HG02759 (cell line): ENCODE results near the gene EFNA3.
"Not testable (repeated sequence)": the region's sequence is repeated elsewhere in the genome, so short reads cannot be mapped to it uniquely, and the experiment has no call there.

Experiments
- ATAC-seq: cut with Tn5 transposase; IDR thresholded peaks from one replicate; pipeline ENCODE4 v1.9.1; 2021; ENCODE audit warnings: mild to moderate bottlenecking, moderate library complexity; ENCODE audit not compliant: unreplicated experiment

The EFNA3 gene

DNA sequence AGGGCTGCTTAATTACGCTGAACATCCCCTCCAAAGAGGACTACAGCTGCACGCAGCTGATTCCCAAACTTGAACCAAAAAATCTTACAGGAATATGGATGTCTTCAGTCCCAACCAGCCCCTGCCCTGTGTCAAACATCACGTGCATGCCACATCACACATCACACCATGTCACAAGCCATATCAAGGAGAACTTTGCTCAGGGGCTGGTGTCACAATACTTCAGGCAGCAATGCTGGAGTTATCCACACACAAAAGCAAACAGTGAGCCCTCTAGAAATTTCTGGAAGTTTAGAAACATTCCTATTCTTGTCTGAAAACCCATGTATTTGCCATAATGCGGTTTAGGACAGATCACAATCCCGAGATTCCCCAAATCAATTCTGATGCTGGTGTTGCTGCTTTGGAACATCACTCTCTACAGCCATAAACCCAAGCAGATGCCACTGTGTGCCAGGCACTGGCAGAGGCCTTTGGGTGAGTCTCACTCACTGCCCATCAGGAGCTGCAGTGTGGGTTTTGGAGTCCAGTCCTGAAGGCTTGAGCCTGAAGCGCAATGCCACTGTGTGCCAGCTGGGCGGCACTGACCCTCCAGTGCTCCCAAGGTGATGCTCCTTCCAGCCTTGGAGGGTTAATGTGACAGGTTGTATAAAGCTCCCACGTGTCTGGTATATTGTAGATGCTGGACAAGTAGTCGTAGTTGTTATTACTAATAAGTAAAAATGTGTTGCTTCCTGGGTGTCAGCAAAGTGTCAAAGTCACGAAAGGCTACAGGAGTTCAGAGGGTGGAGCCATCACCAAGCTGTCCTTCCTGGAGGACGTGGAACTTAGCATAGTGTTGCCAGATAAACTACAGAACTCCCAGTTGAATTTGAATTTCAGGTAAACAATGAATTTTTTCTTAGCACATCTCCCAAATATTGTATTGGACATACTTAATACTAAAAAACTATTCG, 28.9 kb downstream of the EFNA3 start:
- no peak for ATAC-seq

DNA sequence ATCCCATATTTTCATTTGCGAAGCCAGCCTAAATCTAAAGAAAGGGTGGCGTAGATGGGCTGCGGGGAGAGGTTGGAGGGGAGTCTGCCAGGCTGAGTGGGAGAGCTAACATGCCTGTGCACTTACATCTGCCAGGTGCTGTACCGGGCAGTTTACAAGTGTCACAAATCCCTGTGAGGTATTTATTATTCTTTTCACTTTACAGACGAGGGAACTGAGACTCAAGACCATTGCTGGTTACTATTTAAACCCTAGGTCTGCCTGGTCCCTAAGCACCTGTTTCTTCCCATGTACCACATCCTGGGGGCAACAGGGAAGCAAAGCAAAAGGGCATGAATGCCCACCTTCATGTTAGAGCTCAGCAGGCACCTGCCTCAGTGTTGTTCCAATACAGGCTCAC, 29.7 kb downstream of the EFNA3 start:
- no peak for ATAC-seq

DNA sequence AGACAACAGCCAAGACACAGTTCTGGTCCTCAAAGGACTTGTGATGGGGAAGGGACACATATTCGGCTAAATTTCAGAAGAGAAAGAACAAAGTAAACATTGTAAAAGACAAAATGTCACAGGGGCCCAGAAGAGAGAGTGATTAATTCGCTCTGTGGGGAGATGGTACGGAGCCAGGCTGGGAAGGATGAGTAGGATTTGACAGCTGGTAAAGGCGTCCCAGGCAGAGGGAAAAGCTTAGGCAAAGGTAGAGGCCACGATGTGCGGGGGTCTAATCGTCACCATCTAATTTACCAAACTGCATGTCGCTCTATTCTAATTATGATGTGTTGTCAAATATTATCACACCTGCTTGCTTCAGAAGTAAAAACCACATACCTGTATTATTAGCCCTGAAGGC, 31.7 kb downstream of the EFNA3 start:
- no peak for ATAC-seq

DNA sequence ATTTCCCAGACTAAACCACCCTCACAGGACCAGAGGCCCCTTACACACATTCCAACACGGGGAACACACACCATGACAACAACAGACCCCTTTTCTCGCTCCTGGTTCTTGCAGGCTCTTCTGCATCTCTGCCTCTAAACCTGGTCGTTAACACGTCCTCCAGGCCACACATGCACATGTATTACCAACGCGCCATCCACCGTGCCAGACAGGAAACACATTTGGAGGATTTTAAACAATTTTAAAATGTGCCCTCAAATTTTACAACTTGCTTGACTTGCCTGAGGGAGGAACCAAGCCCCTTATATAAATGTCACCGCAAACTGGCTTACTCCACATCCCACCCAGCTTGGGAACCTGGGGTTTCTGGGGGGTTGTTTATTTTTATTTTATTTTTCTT, 32.2 kb downstream of the EFNA3 start:
- ATAC-seq: no peak

DNA sequence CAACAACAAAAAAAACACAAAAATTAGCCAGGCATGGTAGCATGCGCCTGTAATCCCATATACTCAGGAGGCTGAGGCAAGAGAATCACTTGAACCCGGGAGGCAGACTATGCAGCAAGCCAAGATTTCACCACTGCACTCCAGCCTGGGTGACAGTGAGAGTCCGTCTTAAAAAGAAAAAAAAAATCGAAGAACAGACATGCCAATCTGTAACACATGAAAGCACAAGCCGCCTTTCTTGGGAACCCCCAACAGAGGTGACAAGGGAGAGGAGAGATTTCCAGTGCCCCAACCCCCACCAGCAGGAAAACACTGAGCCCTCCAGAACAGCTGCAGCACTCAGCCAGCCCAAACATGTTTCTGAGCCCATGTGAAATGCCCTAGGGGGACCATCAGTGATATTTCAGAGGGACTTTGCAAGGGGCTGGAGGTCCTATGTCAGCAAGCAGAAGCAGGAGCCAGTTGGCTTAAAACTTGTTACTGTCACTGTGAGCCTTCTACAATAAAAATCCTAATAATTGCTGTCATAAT, 34.9 kb downstream of the EFNA3 start:
- no peak for ATAC-seq

DNA sequence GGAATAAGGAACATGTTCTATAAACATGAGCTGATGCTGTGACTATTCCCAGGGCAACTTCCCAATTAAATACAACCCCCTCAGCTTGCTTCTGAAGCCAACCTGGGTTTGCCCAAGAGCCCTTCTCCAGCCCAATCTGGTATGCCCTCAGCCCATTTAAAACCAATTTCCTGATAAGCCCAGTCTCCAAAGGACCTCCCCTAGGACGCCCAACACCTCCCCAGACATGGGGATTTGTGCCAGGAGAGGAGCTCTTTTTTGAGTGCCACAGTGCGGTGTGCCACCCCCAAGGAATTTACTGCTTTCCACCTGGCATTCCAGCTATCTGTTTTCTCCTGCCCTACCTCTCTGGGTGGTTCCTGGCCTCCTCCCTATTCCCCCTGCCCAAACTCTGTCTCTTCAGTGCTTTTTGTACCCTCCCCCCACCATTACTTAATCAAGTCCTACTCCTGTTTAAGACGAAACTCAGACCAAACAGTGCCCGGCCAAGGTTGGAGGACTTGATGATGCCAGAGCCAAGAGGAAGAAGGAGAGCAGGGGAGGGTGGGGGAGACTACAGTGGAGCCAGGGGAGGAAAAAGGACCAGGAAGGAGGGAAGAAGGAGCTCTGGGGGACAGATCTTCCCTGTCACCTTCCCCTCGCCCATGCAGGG, 37.6 kb downstream of the EFNA3 start:
- no peak for ATAC-seq

DNA sequence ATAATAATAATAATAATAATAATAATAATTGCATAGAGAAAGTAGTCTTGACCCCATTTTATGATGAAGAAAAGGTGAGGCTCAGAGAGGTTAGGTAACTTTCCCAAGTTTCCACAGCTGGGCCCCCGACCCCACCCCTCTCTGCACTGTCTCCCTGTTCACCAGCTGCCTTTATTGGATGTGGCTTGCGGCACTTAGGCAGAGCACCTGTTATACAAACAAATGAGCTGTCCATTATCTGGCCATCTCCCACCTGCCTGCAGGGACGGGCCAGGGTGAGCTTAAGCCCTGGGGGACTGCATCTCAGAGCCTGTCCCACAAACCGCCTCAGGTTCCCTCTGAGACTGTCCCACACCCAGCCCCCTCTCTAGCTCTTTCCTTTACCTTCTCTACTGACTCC, 39.0 kb downstream of the EFNA3 start:
- ATAC-seq: no peak

DNA sequence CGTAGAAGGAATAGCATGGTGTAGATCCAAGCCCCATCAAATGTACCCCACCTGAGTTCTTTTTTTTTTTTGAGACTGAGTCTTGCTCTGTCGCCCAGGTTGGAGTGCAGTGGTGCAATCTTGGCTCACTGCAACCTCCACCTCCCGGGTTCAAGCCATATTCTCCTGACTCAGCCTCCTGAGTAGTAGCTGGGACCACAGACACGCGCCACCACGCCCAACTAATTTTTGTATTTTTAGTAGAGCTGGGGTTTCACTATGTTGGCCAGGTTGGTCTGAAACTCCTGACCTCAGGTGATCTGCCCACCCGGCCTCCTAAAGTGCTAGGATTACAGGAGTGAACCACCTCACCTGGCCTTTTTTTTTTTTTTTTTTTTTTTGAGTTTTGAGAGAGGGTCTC, 39.5 kb downstream of the EFNA3 start:
- ATAC-seq: not testable (repeated sequence)

DNA sequence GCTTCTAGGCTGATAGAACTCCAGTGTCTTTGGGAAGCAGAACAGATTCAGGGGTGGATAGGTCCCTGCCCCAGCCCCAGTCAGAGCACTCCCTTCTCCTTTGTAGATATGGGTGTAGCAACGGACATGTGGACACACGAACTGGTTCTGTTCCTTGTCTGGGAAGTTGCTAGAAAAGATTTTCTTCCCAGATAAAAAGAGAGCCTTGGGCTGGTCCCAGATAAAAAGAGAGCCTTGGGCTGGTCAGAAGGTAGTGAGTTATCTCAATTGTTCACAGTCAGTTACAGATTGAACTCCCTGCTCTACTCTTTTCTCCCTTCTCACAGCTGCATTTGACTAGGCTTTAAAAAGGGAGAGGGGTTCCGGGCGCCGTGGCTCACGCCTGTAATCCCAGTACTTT, 41.6 kb downstream of the EFNA3 start:
- no peak for ATAC-seq

DNA sequence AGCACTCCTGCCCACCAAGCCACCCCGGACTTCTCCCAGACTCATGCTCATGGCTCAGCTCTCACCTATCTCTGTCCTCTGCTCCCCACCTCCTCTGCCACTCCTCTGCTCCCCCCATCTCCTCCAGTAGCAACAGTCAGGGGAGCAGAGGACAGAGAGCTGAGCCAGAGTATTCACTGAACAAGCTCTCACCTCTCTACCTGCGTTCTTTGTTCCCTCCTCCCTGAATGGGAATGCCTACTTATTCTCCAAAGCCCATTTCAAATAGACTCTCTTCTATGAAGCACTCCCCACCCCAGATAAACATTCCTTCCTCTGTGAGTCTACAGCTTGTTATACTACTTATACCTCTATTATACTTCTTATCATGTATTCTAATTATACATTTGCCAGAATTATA, 42.6 kb downstream of the EFNA3 start:
- no peak for ATAC-seq

DNA sequence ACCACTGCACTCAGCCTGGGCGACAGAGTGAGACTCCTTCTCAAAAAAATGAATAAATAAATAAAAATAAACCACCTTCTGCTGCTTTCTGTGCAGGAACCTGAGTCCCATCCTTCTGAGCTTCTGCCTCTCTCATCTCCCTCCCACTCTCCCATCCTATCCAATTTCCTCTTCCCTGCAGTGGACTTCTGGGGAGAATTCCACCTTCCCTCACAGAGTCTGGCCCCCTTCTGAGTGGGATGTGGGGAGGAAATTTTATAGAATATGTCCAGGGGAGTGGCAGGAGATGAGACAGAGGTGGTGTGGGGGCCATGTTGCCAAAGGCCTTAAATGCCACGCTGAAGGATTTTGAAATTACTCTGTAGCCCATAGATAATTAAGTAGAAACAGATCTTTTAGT, 43.7 kb downstream of the EFNA3 start:
- no peak for ATAC-seq

DNA sequence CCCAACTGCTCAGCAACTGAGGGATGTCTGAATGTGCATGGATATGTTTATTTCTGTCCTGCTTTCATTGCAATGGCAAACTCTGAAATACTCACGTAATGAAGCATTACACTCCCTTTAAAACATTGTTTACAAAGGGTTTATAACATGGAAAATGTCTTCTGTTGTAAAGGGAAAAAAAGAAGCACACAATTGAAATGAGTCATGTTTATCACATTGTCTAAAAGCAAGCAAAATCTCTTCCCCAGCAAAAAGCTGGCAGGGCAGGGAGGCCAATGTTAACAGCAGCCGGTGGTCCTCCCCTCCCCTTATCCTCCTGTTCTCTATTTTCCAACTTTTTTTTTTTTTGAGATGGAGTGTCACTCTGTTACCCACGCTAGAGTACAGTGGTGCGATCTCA, 45.2 kb downstream of the EFNA3 start:
- no peak for ATAC-seq

DNA sequence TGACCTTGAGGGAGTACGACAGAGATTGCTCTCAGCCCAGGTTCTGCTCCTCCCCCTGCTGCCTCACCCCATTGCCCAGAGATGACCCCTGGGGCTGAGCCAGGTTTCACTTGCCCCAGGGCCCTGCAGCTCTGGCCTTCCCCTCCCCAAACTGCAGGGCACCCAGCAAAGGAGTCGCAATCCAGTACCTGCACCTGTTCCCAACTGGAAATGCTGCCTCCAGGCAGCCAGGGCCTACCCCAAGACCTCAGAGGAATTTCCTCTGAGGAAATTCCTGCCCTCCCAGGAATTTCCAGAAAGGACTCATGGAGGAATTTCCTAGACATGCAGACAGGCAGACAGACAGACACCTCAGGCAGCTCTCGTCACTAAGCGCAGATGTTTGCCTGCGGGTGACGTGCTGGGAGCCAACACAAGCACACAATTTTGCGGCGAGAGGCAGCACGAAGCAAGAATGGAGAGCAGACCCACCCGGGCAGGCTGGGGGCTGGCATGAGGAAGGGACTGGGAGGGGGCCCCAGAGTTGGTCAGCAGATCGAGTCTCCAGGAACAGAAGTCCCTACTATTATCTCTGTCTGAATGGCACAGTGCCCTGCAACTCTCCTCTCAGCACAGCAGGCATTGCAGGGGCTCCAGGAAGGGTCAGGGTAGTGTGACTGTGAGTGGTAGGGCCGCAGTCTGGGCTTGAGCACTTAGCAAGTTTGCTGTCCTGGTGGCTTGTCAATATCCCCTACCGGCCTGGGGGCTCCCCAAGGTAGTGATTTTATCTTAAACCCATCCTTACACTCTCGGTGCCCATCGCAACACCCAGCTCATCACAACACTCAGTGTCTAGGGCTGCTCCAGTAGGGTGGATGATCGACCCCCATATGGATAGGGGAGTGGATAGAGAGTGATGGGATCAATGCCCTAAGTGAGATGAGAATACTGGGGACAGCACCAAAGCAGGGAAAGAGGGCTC, 46.1 kb downstream of the EFNA3 start:
- no peak for ATAC-seq

DNA sequence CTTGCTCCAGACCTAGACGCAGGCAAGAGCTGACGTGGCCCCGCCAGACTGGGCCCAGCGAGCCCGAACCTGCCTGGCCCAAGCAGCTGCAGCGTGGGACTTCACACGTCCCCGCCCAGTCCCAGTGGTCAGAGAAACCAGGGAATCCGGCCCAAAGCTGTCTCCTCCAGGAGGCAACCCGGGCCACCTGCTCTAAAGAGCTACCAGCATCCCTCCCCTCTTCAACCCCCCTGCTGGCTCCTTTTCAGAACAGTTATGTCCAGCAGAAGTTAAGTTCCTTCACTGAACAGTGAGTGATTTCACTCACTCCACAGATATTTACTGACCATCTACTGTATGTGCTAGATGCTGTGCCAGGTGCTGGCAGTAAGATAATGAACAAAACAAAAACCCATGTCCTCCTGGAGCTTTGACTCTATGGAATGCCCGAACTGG, 46.9 kb downstream of the EFNA3 start:
- no peak for ATAC-seq

DNA sequence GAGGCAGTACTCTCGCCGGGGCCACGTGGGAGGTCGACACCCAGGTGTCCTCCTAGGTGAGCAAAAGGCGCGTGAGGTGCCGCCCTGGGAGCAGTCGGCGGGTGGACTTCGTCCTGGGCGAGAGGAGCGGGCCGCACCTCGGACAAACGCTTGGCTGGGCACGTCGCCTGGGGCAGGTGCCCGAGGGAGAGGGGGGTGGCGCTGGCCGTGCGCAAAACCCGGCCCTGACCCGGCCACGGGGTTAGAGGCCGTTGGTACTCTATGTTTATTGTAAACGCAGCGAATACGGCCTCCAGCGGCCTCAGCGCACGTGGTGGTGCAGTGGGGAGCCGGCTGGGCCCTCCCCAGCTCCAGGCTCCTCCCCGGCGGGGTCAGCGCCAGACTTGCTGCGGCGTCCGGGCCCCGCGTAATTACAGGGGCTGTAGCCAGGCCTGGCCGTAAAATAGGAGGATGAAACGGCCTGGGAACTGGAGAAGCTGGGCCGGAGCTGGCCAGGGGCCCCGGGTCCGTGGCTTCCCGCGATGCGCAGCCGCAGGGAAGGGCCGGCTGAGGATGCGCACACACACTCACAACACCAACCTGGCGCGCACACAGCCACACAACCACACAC, 47.4 kb downstream of the EFNA3 start:
- no peak for ATAC-seq

DNA sequence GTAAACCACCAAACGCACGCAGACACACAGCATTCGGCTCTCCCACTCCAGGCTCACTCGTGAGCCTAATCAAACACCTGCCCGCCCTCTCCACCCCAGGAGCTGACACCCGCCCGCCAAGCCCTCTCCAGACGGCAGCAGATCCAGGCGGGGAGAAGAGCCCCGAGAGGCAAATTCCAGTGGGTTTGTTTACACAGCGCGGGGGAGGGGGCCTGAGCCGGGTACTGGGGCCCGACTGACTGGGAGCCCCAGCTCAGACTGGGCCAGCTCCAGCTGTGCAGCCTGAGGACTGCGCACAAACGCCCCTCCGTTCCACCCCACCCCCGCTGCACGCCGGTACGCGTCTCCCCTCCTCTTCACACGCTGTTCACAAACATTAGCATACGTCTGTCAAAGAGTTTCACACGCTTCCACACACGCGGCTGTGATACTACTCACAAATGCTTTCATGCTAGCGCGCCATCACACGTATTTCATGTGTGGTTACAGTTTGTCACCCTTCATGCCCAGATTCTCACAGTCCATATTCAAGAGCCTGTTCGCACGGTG, 48.0 kb downstream of the EFNA3 start:
- no peak for ATAC-seq

DNA sequence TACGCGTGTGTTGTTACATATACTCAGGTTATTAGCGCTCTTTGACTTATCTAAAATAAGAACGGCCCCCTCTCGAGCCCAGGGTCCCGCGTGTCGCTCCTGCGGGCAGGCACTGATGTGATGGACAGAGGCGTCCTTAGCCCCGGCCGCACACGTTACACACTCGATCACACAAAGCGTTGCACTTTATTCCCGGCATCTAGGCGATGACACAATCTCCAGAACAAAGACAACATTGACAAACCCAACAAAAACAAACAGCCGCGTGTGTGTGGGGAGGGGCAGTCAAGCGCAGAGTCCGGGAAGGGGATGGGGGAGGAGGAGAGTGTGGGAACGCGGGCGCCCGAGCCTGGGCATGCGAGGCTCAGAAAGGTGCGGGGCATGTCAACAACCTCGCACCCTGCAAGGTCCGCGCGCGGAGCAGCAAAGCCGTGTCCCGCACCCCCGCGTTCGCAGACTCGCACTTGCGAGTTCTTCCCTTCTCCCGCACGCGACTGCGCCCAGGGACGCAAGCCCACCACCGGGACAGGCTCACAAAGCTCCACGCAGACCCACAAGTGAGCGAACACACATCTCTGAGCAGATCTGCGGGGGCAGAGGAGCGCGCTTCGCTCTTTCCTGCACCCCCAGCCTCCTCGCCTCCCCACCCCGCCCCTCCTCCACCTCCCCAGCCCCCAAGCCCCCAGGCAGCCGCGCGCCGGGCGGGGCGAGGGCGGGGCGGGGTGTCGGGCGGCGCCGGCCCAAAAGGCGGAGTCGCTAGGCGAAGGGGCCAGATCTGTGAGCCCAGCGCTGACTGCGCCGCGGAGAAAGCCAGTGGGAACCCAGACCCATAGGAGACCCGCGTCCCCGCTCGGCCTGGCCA, 48.7 kb downstream of the EFNA3 start, which contains the start of gene EFNA1:
TSS of gene EFNA1 (plus strand) at position 772 of the 862 bp plus-strand sequence. CDS start 102 bp downstream, outside the sequence.
- no peak for ATAC-seq

DNA sequence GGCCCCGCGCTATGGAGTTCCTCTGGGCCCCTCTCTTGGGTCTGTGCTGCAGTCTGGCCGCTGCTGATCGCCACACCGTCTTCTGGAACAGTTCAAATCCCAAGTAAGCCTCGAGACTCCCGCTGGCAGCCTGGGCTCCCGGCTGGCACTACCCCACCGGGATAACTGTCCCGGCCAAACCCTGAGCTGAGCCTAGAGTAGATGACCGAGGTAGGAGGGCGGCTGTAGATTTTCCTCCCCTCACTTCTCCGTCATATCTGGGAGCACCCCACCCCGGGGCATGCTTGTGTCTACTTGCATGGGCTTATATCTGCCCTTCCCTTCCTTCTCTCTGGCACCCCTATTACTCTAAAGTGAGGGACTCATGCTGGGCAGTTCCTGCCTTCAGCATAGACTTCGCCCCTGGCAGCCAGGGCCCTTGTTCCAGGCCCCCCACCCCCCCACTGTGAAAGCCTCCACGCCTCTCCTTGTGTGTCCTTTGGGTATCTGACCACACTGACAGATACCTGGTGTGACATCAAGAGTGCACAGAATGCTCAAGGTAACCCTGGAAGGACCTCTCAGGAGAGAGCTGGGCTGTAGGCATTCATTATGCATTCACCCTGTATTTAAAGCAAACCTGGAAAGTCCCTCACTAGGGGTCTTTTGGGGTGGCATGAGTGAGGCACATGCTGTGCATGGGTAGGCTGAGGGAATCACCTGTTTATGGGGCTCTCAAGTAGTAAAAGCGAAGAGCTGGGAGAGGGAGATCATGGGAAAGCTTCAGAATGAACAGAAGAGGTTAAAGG, 49.5 kb downstream of the EFNA3 start:
- no peak for ATAC-seq
